Stimulated activated CD8-positive, alpha-beta memory T cell treated with anti-CD3 and anti-CD28 coated beads, Interleukin-15, amount 100 ng/mL, for 48 hours (primary cell): Measurements from ENCODE around the gene TBC1D4.

Source experiments
- DNase-seq, 2 donors: peaks; one replicate each; pipeline ENCODE4 v3.0.0-alpha.2; 2020; ENCODE audit warnings: low read depth in 2 of 2

TBC1D4 gene

GRCh38 chr13:75416327-75417011 lies 65.5 kb downstream of the TBC1D4 start:
- no peak for DNase-seq

GRCh38 chr13:75415694-75416093 lies 66.3 kb downstream of the TBC1D4 start:
- no peak for DNase-seq

GRCh38 chr13:75415171-75415570 lies 66.8 kb downstream of the TBC1D4 start:
- DNase-seq = no peak

- no peak for DNase-seq
Observed at GRCh38 chr13:75414036-75414827, 67.7 kb downstream of the TBC1D4 start.

GRCh38 chr13:75411924-75412537 lies 69.9 kb downstream of the TBC1D4 start:
- no peak for DNase-seq

GRCh38 chr13:75410207-75410606 lies 71.8 kb downstream of the TBC1D4 start:
- no peak for DNase-seq

GRCh38 chr13:75407998-75408397 lies 74.0 kb downstream of the TBC1D4 start:
- DNase-seq = no peak

- no peak for DNase-seq
Observed at GRCh38 chr13:75407473-75407872, 74.5 kb downstream of the TBC1D4 start.

- no peak for DNase-seq
Observed at GRCh38 chr13:75405976-75406703, 75.8 kb downstream of the TBC1D4 start.

- DNase-seq = no peak
Observed at GRCh38 chr13:75404726-75405125, 77.2 kb downstream of the TBC1D4 start.

- no peak for DNase-seq
Observed at GRCh38 chr13:75402787-75403186, 79.2 kb downstream of the TBC1D4 start.

- DNase-seq = no peak
Observed at GRCh38 chr13:75400775-75401174, 81.2 kb downstream of the TBC1D4 start.

GRCh38 chr13:75399879-75400217 lies 82.1 kb downstream of the TBC1D4 start:
- no peak for DNase-seq

- DNase-seq = no peak
Observed at GRCh38 chr13:75399168-75399878, 82.6 kb downstream of the TBC1D4 start.

GRCh38 chr13:75398072-75398471 lies 83.9 kb downstream of the TBC1D4 start:
- no peak for DNase-seq

GRCh38 chr13:75395901-75396300 lies 86.1 kb downstream of the TBC1D4 start:
- DNase-seq = no peak

GRCh38 chr13:75395066-75395465 lies 86.9 kb downstream of the TBC1D4 start:
- no peak for DNase-seq

GRCh38 chr13:75393839-75394520 lies 88.0 kb downstream of the TBC1D4 start:
- DNase-seq = no peak

- DNase-seq = no peak
Observed at GRCh38 chr13:75391432-75392100, 90.4 kb downstream of the TBC1D4 start.

GRCh38 chr13:75390229-75390628 lies 91.7 kb downstream of the TBC1D4 start:
- no peak for DNase-seq

- no peak for DNase-seq
Observed at GRCh38 chr13:75385708-75386083, 96.3 kb downstream of the TBC1D4 start.
